GM04503 (cell line): Measurements from ENCODE around the gene CTNND1.
"Not testable (repeated sequence)": the region's sequence is repeated elsewhere in the genome, so short reads cannot be mapped to it uniquely, and the experiment has no call there.

Source experiments
- DNase-seq: peaks from one replicate; pipeline ENCODE4 v3.0.0-alpha.2; 2012; ENCODE audit warnings: low read depth

The CTNND1 gene

GRCh38 chr11:57791321-57792059 lies 29.9 kb downstream of the CTNND1 start:
- DNase-seq: no peak

GRCh38 chr11:57792060-57792541 lies 30.5 kb downstream of the CTNND1 start:
- no peak for DNase-seq

- DNase-seq: no peak
These were observed 31.3 kb downstream of the CTNND1 start for GRCh38 chr11:57792870-57793269.

GRCh38 chr11:57793351-57794115 lies 31.9 kb downstream of the CTNND1 start:
- DNase-seq: no peak

GRCh38 chr11:57798905-57799559 lies 37.4 kb downstream of the CTNND1 start:
- peak; percentile 68 for DNase-seq

GRCh38 chr11:57800444-57801182 lies 39.0 kb downstream of the CTNND1 start:
- no peak for DNase-seq

GRCh38 chr11:57801183-57801485 lies 39.5 kb downstream of the CTNND1 start:
- DNase-seq: no peak

- no peak for DNase-seq
These were observed 40.8 kb downstream of the CTNND1 start for GRCh38 chr11:57802411-57802810.

- DNase-seq: no peak
These were observed 42.9 kb downstream of the CTNND1 start for GRCh38 chr11:57804466-57804865.

- DNase-seq: no peak
These were observed 44.2 kb downstream of the CTNND1 start for GRCh38 chr11:57805780-57806179.

GRCh38 chr11:57812634-57813033 lies 51.0 kb downstream of the CTNND1 start:
- no peak for DNase-seq

GRCh38 chr11:57815476-57815875 lies 53.9 kb downstream of the CTNND1 start:
- DNase-seq: no peak

GRCh38 chr11:57815877-57816276 lies 54.3 kb downstream of the CTNND1 start:
- no peak for DNase-seq

GRCh38 chr11:57818812-57819211 lies 57.2 kb downstream of the CTNND1 start:
- no peak for DNase-seq

- DNase-seq: no peak
These were observed 57.8 kb downstream of the CTNND1 start for GRCh38 chr11:57819252-57819979.

GRCh38 chr11:57823859-57824258 lies 62.3 kb downstream of the CTNND1 start:
- DNase-seq: no peak

- DNase-seq: no peak
These were observed 73.2 kb downstream of the CTNND1 start for GRCh38 chr11:57834852-57835251.

GRCh38 chr11:57838609-57839008 lies 77.0 kb downstream of the CTNND1 start:
- not testable (repeated sequence) for DNase-seq

GRCh38 chr11:57842873-57843272 lies 81.3 kb downstream of the CTNND1 start:
- DNase-seq: no peak

- DNase-seq: no peak
These were observed 106.4 kb downstream of the CTNND1 start for GRCh38 chr11:57867966-57868365.

- DNase-seq: no peak
These were observed 106.9 kb downstream of the CTNND1 start for GRCh38 chr11:57868491-57868890.
